PC-9 (cell line): ENCODE data around the gene CRYGB.

Experiments used
- CTCF ChIP-seq: fragments of 200-600 bp; sonication (generic); conservative IDR thresholded peaks from 2 replicates; pipeline ENCODE4 v1.6.1; 2017; ENCODE audit warnings: mixed run types, antibody characterized with exemption, mild to moderate bottlenecking, moderate library complexity
- EZH2 ChIP-seq: fragments of 200-600 bp; sonication (generic); IDR thresholded peaks from 2 replicates; pipeline ENCODE4 v1.8.0; 2017; ENCODE audit warnings: antibody characterized with exemption, low read depth

DNA sequence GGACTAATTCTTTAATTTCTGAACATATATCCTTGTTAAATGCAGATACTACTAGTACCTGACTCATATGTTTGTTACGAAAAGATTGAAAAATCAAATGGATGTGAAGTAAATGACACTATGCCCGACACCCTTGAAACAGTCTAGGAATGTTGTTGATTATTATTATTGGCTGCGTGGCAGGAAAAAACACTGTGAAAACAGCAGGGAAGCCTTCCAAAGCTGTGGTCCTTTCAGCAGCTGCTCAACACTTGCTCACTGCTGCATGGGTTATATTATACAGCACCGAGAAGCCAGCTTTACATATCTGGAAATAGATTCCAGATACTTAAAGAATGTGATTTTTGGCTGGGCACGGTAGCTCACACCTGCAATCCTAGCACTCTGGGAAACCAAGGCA, 48.2 kb downstream of the CRYGB start:
- TF ChIP-seq CTCF (no peak), EZH2 (no peak)
